ENCODE data around the gene PGBD4.
"Not testable (repeated sequence)": the region's sequence is repeated elsewhere in the genome, so short reads cannot be mapped to it uniquely, and the experiment has no call there.

PGBD4 gene

DNA sequence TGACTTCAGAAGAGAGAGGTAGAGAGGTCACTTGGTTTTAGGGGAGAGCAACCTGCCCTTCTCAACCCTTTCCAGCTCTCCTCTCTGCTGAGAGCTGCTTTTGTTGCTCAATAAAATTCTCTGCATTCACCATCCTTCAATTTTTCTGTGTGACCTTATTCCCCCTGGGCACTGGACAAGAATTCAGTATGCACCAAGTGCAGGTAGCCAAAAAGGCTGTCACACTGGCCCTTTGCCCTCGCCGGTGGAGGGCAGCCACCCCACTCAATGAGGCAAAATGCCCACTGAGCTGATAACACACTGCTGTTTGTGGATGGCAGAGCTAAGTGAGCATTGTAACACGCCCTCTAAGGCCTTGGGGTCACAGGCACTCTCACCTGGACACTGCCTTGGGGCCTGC lies 12.9 kb downstream of the PGBD4 start:
- no peak for DNase-seq

DNA sequence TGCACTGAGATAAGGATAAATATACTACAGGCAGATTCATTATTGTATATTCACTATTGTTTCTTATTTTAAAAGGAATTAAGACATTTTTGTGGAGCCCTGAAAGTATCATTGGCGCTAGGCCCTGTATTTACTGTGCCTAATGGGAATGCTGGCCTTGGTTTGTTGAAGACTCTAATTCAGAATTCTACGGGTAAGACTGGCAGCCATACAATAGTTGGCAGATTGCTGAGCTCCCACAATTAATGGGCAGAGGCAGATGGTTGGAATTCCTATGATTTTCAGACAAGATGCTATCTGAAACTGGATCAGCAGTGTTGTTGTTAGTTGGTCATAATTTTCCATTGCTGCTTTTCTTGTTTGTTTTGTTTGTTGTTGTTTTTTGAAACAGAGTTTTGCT lies 14.7 kb downstream of the PGBD4 start:
- no peak for DNase-seq

- DNase-seq: no peak
These were observed 17.4 kb downstream of the PGBD4 start for GRCh38 chr15:34119291-34119690.

GRCh38 chr15:34120420-34120819 lies 18.5 kb downstream of the PGBD4 start:
- DNase-seq: not testable (repeated sequence)

- DNase-seq: not testable (repeated sequence)
These were observed 19.9 kb downstream of the PGBD4 start for GRCh38 chr15:34121786-34122185.

DNA sequence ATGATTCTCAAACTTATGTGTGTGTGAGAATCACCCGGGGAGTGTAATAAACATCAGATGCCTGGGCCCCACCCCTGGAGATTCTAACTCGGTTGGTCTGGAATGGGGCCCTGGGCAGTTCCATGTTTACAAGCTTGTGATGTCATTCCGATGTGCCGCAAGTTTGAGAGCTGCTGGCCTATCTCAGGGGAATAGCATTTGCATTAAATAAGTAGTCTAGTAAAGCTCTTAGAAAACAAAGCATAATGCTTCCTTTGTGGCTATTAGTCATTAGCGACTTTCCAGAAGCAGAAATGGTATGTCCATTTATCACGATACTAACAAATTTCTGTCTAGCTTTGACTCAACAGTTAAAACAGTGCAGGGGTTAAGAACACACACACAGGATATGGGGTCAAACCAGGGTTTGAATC lies 20.9 kb downstream of the PGBD4 start:
- no peak for DNase-seq

DNA sequence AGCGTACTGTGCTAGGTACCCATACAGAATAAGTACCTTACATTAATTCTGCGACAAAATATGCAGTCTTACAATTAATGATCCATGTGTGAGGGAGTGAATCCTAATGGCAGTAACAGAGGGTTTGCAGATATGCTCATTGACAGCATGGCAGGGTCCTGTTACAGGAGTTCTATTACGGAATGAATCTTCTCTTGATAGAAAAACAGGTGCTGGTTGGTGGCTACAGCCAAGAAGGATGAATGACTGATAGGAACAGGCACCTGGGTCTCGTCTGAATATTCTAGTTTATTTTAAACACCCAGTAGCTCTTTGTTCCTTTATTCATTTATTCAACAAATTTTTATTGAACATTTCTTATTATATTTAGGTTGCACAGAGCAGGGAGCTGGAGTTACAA lies 22.8 kb downstream of the PGBD4 start:
- no peak for DNase-seq

DNA sequence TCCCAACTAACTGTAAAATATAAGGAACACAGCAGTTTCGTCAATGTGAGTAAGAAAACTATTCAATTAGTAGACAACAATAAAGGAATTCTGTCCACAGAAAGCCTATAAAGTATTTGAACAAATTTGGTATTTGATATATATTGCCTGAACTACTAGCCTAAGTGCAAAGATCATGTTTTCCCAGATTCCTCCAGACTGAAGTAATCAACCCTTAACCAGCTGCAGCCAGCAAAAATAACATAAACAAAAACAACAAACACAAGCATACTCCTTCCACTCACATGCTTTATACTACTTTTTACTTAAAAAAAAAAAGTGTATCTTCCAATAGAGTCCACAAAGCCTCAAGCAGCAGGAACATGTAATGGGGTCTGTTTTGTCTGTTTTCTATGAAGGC lies 24.1 kb downstream of the PGBD4 start:
- DNase-seq: no peak

DNA sequence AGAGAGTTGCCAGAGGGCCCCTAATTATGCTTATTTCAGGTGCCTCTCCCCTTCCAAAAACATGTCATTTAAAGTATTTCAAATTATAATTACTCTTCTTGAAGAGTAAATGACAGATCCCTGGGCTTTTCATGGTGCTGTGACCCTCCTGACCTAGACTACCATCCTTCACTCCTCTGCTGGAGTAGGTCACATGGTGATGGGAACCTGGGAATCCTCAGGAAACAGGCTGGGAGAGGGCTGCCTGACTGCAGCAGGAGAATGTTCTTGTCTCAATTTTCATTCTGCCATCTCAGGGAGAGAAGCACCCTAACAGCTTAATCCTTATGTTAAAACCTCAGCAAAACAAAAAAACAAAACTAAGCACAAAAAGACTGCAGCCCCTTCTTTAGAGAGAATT lies 24.6 kb downstream of the PGBD4 start:
- no peak for DNase-seq

DNA sequence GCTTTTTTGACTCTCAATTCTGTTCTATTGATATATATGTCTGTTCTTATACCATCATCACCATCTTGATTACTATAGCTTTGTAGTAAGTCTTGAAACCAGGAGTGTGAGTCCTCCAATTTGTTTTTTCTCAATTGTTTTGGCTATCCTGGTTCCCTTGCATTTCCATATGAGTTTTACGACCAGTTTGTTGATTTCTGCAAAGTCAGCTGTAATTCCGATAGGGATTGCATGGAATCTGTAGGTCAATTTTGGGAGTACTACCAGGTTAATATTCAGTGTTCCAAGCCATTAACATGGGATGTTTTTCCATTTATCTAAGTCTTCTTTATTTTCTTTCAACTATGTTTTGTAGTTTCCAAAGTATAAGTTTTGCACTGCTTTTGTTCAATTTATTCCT lies 27.0 kb downstream of the PGBD4 start:
- no peak for DNase-seq

DNA sequence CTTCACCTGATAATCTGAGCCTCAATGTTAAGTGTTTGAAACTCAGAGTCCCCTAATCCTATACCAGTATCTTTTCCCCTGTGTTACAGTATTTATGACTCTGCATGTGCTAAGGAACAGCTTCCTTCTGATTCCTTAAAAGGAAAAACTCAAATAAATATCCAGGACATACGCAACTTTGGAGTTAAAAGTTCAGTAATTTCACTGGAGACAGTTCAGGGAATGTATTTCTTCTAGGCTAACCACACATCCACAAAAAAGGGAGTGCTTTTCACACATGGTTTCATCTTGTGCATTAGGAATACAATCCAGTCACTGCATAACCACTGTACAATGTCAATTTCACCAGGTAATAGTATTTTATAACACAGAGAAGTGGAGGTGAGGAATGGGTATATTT lies 31.0 kb downstream of the PGBD4 start:
- no peak for DNase-seq

GRCh38 chr15:34133511-34133910 lies 31.6 kb downstream of the PGBD4 start:
- DNase-seq: no peak

GRCh38 chr15:34147371-34148140 lies 45.7 kb downstream of the PGBD4 start:
- DNase-seq: no peak

DNA sequence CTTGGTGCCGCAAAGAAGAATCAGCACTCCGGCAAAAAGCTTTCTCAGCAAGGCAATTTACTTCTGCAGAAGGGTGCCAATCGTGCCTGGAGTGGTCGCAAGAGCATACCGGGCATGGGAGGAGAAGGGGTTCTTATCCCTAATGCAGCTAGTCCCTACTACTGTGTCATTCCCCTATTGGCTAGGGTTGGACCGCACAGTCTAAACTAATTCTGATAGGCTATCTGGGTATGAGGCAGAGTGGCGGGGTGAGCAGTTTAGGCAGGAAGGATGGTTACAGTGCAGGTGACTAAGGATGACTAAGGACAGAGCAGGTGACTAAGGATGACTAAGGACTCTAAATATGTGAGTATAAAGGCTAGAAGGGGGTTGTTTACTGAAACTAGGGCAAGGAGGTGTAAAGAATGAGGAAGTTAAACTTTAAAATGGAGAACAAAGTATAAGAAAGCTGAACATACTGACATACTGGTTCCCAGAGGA lies 52.9 kb downstream of the PGBD4 start:
- no peak for DNase-seq

DNA sequence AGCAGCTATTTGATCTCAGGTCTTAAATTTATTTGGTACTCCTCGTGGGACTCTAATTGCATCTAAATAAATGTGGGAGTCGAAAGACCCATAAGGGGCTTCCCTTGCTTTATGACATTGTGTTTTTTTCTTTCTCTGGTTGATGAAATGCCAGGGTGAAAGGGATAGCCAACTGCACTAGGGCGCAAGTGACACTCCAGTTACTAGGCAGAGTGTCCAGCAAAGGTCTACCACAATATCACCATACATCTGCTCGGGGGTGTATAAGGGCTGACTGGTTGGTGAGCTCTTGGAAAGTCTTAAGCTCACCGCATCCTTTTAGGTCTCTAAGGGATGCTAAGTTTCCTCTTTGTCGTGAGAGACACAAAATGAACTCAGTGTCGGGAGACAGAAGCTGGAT lies 54.0 kb downstream of the PGBD4 start:
- no peak for DNase-seq

Measured in NCI-H1092 (cell line).